ENCODE data around the gene ARPC5L. TPM values are rescaled to one million over a fixed set of nuclear protein-coding genes. Genes with fewer than 3 reads are reported as not detected.

ARPC5L gene
- total and polyA plus RNA-seq, 9 of the 15 experiments (the other 6 are each of a cell fraction or from before 2014, with no cell fraction given): 25.4 to 113 (median 63.8) TPM

DNA sequence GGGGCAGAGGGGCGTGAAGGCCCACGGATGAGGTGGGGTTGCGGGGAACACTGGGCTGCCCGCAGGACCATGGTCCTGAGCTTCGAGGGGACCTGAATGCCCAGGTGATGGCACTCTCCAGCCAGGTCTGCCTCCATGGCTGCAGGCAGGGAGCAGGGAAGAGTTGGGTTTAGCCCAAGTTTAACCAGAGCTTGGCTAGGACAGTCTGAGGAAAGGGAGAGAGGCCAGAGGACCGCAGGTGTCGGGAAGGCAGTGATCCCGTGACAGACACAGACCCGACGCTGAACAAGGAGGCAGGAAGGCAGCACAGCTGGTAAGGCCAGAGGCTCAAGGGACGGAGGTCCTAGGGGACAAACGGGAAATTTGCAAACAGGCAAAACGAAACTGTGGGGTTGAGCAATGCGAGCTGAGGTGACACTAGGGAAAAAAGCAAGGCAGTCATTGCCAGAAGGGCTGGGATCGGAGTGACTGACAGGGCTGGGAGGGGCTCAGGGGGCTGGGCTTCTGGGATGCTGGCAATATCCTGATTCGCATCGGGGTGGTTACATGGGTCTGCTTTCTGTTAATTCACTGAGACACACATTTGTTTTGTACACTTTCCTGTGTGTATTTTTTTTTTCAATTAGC lies 25.0 kb downstream of the ARPC5L start:
- Histone ChIP-seq H2AFZ (ENCODE audit: low read depth, low read length) (no peak overlapping the region), H3K27ac (ENCODE audit: extremely low read depth, low read depth, low read length) (no peak overlapping the region), H3K4me1 (replicated peaks in 1 of 2; ENCODE audit: control insufficient read depth in 2 of 2, insufficient read depth in 2 of 2, low read length in 2 of 2) (0 out of 5 replicates have a peak, but pooled peaks cover 0 to 3% of the 10 kb centered on the region in 2 experiments), H3K9me1 (ENCODE audit: control insufficient read depth, insufficient read depth, low read length) (peaks cover 4% of the 10 kb centered on the region), H3K9ac (ENCODE audit: insufficient read depth in 1 of 2, low read depth in 2 of 2, low read length in 2 of 2) (peak overlapping the region in 1 of 2 experiments; percentile 68; a peak in 2 of 4 replicates), H3K4me3 (no peak overlapping the region), H3K36me3 (ENCODE audit: control insufficient read depth, insufficient read depth, low read length) (peaks cover 61% of the 10 kb centered on the region; the same call in 2 of the 3 replicates), H3K79me2 (ENCODE audit: control insufficient read depth, insufficient read depth, low read length) (no peaks in the 10 kb centered on the region), H3K4me2 (ENCODE audit: insufficient read depth, low read length) (no peak overlapping the region), H4K20me1 (replicated peaks; ENCODE audit: control insufficient read depth, insufficient read depth, low read length) (no peaks in the 10 kb centered on the region), H3K27me3 (ENCODE audit: control insufficient read depth in 2 of 2, insufficient read depth in 2 of 2, low read length in 2 of 2) (no peaks in the 10 kb centered on the region), H3K9me3 (replicated peaks; ENCODE audit: control insufficient read depth, insufficient read depth, low read depth, low read length) (no peaks in the 10 kb centered on the region)
- POLR2A ChIA-PET: interaction anchor here (0.9 to 2.8 kb wide), 4 partner anchors 10 to 18 kb away, joined by 3 to 18 read pairs (median 4); no protein-coding TSS in a partner anchor
- ATAC-seq (no peak), DNase-seq (ENCODE audit: extremely low read depth in 1 of 4, low spot score in 3 of 4) (no peak), FAIRE-seq (no peak)
- BruUV-seq (replicated peaks): no TSS peak
- WGBS (ENCODE audit: insufficient coverage, low coverage, missing lambda C conversion rate): 84% methylated on average over 13 of the region's 17 CpGs
- intact Hi-C loops (cut with micrococcal nuclease): no loop called here
- in situ Hi-C loops (cut with MboI): loop anchor here (10.0 kb wide), 1 partner anchor 1018 kb away; no protein-coding TSS in a partner anchor
- CTCF ChIA-PET (ENCODE audit: low intra/inter-chr PET ratio): no interaction called here
- TF ChIP-seq PKNOX1 (IDR thresholded peaks at IDR 0.05) (peak; percentile 27; the same call in 1 of the 2 replicates), FOXK2 (conservative IDR thresholded peaks at IDR 0.05 in 1 of 2, IDR thresholded peaks at IDR 0.05 in 1 of 2; ENCODE audit: low read depth in 2 of 2) (no peak)

- WGBS (ENCODE audit: insufficient coverage, low coverage, missing lambda C conversion rate): 79% methylated on average over 3 of the region's 5 CpGs
- ATAC-seq (no peak), DNase-seq (ENCODE audit: extremely low read depth in 1 of 4, low spot score in 3 of 4) (no peak), FAIRE-seq (no peak)
- in situ Hi-C loops (cut with MboI) (loop anchor here (10.0 kb wide), 1 partner anchor 1017 kb away; no protein-coding TSS in a partner anchor), intact Hi-C loops (cut with micrococcal nuclease) (no loop called here)
- H3K27ac ChIP-seq (ENCODE audit: extremely low read depth, low read depth, low read length): no peak overlapping the region
- H3K9me1 ChIP-seq (ENCODE audit: control insufficient read depth, insufficient read depth, low read length): peaks cover 4% of the 10 kb centered on the region
- 0 out of 5 replicates have a peak, but pooled peaks cover 0 to 3% of the 10 kb centered on the region in 2 experiments for H3K4me1 ChIP-seq (replicated peaks in 1 of 2; ENCODE audit: control insufficient read depth in 2 of 2, insufficient read depth in 2 of 2, low read length in 2 of 2)
- H3K9me3 ChIP-seq (replicated peaks; ENCODE audit: control insufficient read depth, insufficient read depth, low read depth, low read length): no peaks in the 10 kb centered on the region
- no peak overlapping the region for H3K4me3 ChIP-seq
- H2AFZ ChIP-seq (ENCODE audit: low read depth, low read length): no peak overlapping the region
- peaks cover 57% of the 10 kb centered on the region; the same call in 2 of the 3 replicates for H3K36me3 ChIP-seq (ENCODE audit: control insufficient read depth, insufficient read depth, low read length)
- peak overlapping the region in 1 of 2 experiments; percentile 48; a peak in 1 of 4 replicates for H3K9ac ChIP-seq (ENCODE audit: insufficient read depth in 1 of 2, low read depth in 2 of 2, low read length in 2 of 2)
- no TSS peak for BruUV-seq (replicated peaks)
- H4K20me1 ChIP-seq (replicated peaks; ENCODE audit: control insufficient read depth, insufficient read depth, low read length): no peaks in the 10 kb centered on the region
- ChIA-PET CTCF (ENCODE audit: low intra/inter-chr PET ratio) (no interaction called here), POLR2A (interaction anchor here (0.9 to 2.8 kb wide), 3 partner anchors 10 to 15 kb away, joined by 3 to 18 read pairs (median 4); no protein-coding TSS in a partner anchor)
- no peaks in the 10 kb centered on the region for H3K79me2 ChIP-seq (ENCODE audit: control insufficient read depth, insufficient read depth, low read length)
- H3K27me3 ChIP-seq (ENCODE audit: control insufficient read depth in 2 of 2, insufficient read depth in 2 of 2, low read length in 2 of 2): no peaks in the 10 kb centered on the region
- no peak overlapping the region for H3K4me2 ChIP-seq (ENCODE audit: insufficient read depth, low read length)
- no peak for TF ChIP-seq PML (IDR thresholded peaks at IDR 0.05; ENCODE audit: low read length)
- no peak for TF ChIP-seq ZNF282 (CRISPR knock-in tag; IDR thresholded peaks at IDR 0.05)
- TF ChIP-seq, protein P1, sequence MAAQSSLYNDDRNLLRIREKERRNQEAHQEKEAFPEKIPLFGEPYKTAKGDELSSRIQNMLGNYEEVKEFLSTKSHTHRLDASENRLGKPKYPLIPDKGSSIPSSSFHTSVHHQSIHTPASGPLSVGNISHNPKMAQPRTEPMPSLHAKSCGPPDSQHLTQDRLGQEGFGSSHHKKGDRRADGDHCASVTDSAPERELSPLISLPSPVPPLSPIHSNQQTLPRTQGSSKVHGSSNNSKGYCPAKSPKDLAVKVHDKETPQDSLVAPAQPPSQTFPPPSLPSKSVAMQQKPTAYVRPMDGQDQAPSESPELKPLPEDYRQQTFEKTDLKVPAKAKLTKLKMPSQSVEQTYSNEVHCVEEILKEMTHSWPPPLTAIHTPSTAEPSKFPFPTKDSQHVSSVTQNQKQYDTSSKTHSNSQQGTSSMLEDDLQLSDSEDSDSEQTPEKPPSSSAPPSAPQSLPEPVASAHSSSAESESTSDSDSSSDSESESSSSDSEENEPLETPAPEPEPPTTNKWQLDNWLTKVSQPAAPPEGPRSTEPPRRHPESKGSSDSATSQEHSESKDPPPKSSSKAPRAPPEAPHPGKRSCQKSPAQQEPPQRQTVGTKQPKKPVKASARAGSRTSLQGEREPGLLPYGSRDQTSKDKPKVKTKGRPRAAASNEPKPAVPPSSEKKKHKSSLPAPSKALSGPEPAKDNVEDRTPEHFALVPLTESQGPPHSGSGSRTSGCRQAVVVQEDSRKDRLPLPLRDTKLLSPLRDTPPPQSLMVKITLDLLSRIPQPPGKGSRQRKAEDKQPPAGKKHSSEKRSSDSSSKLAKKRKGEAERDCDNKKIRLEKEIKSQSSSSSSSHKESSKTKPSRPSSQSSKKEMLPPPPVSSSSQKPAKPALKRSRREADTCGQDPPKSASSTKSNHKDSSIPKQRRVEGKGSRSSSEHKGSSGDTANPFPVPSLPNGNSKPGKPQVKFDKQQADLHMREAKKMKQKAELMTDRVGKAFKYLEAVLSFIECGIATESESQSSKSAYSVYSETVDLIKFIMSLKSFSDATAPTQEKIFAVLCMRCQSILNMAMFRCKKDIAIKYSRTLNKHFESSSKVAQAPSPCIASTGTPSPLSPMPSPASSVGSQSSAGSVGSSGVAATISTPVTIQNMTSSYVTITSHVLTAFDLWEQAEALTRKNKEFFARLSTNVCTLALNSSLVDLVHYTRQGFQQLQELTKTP (IDR thresholded peaks at IDR 0.05; ENCODE audit: low read depth in 1 of 2, partially characterized antibody in 2 of 2): no peak
- TF ChIP-seq ZNF780A (CRISPR knock-in tag; IDR thresholded peaks at IDR 0.05): no peak
- no peak for TF ChIP-seq POLR2H (tag; IDR thresholded peaks at IDR 0.05; ENCODE audit: low read depth)
- TF ChIP-seq SMARCA4 (IDR thresholded peaks at IDR 0.05): no peak
- no peak for TF ChIP-seq RBM15 (IDR thresholded peaks at IDR 0.05; ENCODE audit: insufficient read depth, low read length)
- TF ChIP-seq RCOR1 (IDR thresholded peaks at IDR 0.05; ENCODE audit: borderline replicate concordance in 1 of 2, low read depth in 2 of 2, low read length in 2 of 2): no peak
These were observed 25.9 kb downstream of the ARPC5L start for GRCh38 chr9:124887832-124888231.
